ENCODE data around the gene SPAG16. TPM values are rescaled to one million over a fixed set of nuclear protein-coding genes. Genes with fewer than 3 reads are reported as not detected.

Gene SPAG16
- total RNA-seq, 1 experiment from 2014 or later, result 30.0 TPM

GRCh38 chr2:214261683-214262082 lies 977.4 kb downstream of the SPAG16 start:
- ChIA-PET POLR2A (ENCODE audit: unreplicated experiment) (no interaction called here), CTCF (no interaction called here)
- Histone ChIP-seq H3K9me2 (ENCODE audit: insufficient read depth) (no peaks in the 10 kb centered on the region), H3K4me1 (replicated peaks; ENCODE audit: insufficient read depth) (no peaks in the 10 kb centered on the region), H3K27ac (no peak overlapping the region), H3K36me3 (ENCODE audit: low read depth) (no peaks in the 10 kb centered on the region), H4K20me1 (ENCODE audit: insufficient read depth) (no peaks in the 10 kb centered on the region), H3K4me2 (no peak overlapping the region), H3K9me3 (ENCODE audit: insufficient read depth, low read depth) (no peaks in the 10 kb centered on the region), H3F3A (ENCODE audit: insufficient read depth, low read depth) (no peaks in the 10 kb centered on the region), H2AFZ (no peak overlapping the region), H3K27me3 (ENCODE audit: insufficient read depth, low read depth) (no peaks in the 10 kb centered on the region), H3K4me3 (no peak overlapping the region), H3K79me2 (ENCODE audit: low read depth) (no peaks in the 10 kb centered on the region)
- TF ChIP-seq CTCF (conservative IDR thresholded peaks at IDR 0.05), result no peak
- TF ChIP-seq EZH2 (IDR thresholded peaks at IDR 0.05; ENCODE audit: low read depth), result no peak
- BruUV-seq (replicated peaks), result no TSS peak
- intact Hi-C loops (cut with micrococcal nuclease; ENCODE audit: unreplicated experiment), result no loop called here
- no peak for DNase-seq

GRCh38 chr2:214264171-214264570 lies 979.9 kb downstream of the SPAG16 start:
- TF ChIP-seq CTCF (conservative IDR thresholded peaks at IDR 0.05) (no peak), EZH2 (IDR thresholded peaks at IDR 0.05; ENCODE audit: low read depth) (no peak)
- Histone ChIP-seq H3K27ac (no peak overlapping the region), H2AFZ (no peak overlapping the region), H3K79me2 (ENCODE audit: low read depth) (no peaks in the 10 kb centered on the region), H3K36me3 (ENCODE audit: low read depth) (no peaks in the 10 kb centered on the region), H4K20me1 (ENCODE audit: insufficient read depth) (no peaks in the 10 kb centered on the region), H3K4me1 (replicated peaks; ENCODE audit: insufficient read depth) (no peaks in the 10 kb centered on the region), H3F3A (ENCODE audit: insufficient read depth, low read depth) (no peaks in the 10 kb centered on the region), H3K4me2 (no peak overlapping the region), H3K9me3 (ENCODE audit: insufficient read depth, low read depth) (no peaks in the 10 kb centered on the region), H3K27me3 (ENCODE audit: insufficient read depth, low read depth) (no peaks in the 10 kb centered on the region), H3K4me3 (no peak overlapping the region), H3K9me2 (ENCODE audit: insufficient read depth) (0 out of 2 replicates have a peak, but pooled peaks cover 3% of the 10 kb centered on the region)
- intact Hi-C loops (cut with micrococcal nuclease; ENCODE audit: unreplicated experiment), result no loop called here
- DNase-seq, result no peak
- ChIA-PET POLR2A (ENCODE audit: unreplicated experiment) (no interaction called here), CTCF (no interaction called here)
- BruUV-seq (replicated peaks), result no TSS peak

GRCh38 chr2:214265991-214266489 lies 981.8 kb downstream of the SPAG16 start:
- no peaks in the 10 kb centered on the region for H3K27me3 ChIP-seq (ENCODE audit: insufficient read depth, low read depth)
- H3K9me3 ChIP-seq (ENCODE audit: insufficient read depth, low read depth), result no peaks in the 10 kb centered on the region
- no peaks in the 10 kb centered on the region for H3K79me2 ChIP-seq (ENCODE audit: low read depth)
- intact Hi-C loops (cut with micrococcal nuclease; ENCODE audit: unreplicated experiment), result no loop called here
- H3F3A ChIP-seq (ENCODE audit: insufficient read depth, low read depth), result no peaks in the 10 kb centered on the region
- H2AFZ ChIP-seq, result no peak overlapping the region
- no TSS peak for BruUV-seq (replicated peaks)
- CTCF ChIA-PET, result no interaction called here
- no peaks in the 10 kb centered on the region for H3K36me3 ChIP-seq (ENCODE audit: low read depth)
- no peak for DNase-seq
- no peak overlapping the region for H3K27ac ChIP-seq
- no peak overlapping the region for H3K4me3 ChIP-seq
- no peaks in the 10 kb centered on the region for H4K20me1 ChIP-seq (ENCODE audit: insufficient read depth)
- no peak for TF ChIP-seq EZH2 (IDR thresholded peaks at IDR 0.05; ENCODE audit: low read depth)
- no peak for TF ChIP-seq CTCF (conservative IDR thresholded peaks at IDR 0.05)
- no peak overlapping the region for H3K4me2 ChIP-seq
- POLR2A ChIA-PET (ENCODE audit: unreplicated experiment), result no interaction called here
- H3K4me1 ChIP-seq (replicated peaks; ENCODE audit: insufficient read depth), result no peaks in the 10 kb centered on the region
- 0 out of 2 replicates have a peak, but pooled peaks cover 3% of the 10 kb centered on the region for H3K9me2 ChIP-seq (ENCODE audit: insufficient read depth)

Data from PC-9 (cell line).